GM18519 (cell line): ENCODE measurements around the gene SP2.

Source experiments
- ATAC-seq: cut with Tn5 transposase; IDR thresholded peaks from one replicate; pipeline ENCODE4 v1.9.1; 2021; ENCODE audit warnings: mild to moderate bottlenecking, moderate library complexity; ENCODE audit not compliant: unreplicated experiment, low FRiP score

SP2 gene

DNA sequence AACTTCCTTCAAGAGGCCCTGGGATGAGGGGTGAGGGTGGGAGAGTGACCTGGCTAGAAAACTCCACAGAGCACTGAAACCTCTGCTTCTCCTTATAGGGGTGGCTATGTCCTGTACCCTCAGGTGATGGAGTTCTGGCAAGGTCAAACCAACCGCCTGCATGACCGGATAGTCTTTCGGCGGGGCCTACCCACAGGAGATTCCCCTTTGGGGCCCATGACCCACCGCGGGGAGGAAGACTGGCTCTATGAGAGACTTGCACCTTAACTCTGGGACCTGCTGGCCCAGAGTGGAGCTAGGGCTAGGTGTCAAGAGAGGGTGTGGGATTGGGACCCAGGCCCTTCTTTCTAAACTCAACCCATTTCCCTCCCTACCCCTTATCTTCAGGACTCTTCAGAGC lies 50.5 kb downstream of the SP2 start:
- ATAC-seq: no peak

DNA sequence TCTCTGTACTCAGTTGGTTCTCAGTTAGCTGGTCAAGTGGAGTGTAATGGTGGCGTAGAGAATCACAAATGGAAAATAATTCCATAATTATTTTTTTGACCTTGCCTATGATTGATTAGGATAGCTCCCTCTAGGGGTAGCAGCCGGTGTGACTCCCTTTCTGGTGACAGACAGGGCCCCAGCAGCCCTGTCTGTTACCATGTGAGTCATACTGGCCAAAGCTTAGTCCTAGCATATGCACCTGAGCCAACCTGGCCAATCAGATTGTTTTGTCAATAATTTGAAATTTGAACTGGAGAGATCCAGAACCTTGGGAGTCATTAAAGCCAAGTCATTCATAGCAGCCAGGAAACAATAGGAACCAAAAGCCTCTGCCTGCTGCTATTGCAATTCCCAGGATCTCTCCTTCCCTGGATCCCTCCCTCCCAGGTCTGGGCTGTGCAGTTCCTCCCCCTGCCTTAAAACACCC lies 50.9 kb downstream of the SP2 start:
- ATAC-seq: no peak

DNA sequence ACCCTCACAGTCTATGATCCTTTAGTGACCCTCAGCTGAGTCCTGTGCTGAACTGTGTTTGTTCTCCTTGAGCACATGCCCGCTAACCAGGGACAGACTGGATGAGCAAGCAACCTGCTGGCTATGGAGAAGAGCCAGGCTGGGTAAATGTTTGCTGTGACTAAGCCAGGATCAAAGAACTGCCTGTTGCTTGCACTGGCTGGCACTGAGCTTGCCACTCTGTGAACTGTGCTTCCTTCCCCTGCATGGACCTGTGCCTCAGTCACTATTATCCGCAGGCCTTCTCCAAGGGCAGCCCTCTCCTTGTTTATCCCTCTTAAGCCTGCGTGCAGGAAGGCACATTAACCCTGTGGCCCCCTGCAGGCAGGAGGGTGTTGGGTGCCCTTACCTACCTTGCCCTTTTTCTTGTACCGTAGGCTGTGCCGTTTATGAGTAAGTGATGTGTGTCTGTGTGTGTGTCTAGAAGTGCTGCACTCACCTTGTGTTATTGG lies 52.7 kb downstream of the SP2 start:
- no peak for ATAC-seq

DNA sequence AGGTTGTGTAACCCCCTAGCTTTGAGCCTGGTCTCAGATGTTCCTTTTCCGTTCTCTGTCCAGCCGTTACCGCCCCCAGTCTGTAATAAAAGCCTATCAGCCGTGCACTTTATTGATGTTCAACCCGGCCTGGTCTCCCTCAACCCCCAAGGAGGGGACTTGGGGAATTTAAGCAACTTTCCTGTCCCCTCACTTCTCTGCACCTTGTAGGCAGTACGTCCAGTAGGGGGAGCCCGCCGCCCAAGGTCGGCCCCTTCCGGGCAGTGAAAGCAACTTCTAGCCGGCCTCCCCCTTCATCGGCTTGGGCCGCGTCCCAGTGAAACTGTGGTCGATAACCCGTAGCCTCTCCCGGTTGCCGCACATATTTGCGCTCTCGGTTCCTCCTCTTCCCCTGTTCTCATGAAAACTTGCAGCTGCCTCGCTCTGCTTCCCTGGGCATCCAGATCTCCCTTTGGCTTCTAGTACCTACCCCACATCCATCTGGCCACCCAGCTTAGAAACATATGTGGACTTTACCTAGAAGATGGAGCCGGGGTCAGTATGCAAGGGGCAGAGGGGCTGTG lies 53.2 kb downstream of the SP2 start:
- no peak for ATAC-seq

DNA sequence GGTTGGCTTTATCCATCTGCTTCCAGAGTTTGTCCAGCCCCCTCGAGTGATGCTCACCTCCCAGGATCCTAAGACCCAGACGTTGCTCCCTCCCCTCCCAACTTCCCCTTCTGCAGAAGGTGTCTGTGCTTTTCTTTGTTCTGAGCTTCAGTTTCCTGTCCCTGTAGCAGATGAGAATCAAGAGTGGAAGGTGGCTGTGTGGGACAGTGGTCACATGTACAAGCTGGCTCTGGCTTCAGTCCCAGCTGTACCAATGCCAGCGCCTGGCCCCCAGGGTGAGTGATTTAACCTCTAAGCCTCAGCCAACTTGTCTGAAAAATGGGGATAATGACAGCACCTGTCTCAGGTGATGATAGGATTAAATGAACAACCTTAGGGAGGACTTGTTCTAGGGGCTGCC lies 53.9 kb downstream of the SP2 start:
- ATAC-seq: no peak

DNA sequence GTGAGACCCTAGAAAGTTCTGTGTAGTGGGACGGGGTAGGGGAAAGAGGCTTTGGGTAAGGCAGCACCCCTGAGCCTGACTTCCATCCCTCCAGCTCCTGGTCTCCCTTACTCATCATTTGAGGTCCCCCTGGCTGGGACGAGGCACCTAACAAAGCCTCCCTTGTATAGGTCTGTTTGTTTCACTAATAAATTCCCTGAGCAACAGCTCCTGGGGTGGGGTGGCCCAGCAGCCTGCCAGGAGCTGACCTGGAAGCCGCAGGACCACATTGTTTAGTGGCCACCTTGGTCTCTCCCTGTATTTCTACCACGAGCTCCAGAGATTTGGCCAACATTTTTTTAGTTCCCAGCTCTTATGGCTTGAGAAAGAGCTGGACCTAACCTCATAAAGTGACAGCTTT lies 54.4 kb downstream of the SP2 start:
- no peak for ATAC-seq

DNA sequence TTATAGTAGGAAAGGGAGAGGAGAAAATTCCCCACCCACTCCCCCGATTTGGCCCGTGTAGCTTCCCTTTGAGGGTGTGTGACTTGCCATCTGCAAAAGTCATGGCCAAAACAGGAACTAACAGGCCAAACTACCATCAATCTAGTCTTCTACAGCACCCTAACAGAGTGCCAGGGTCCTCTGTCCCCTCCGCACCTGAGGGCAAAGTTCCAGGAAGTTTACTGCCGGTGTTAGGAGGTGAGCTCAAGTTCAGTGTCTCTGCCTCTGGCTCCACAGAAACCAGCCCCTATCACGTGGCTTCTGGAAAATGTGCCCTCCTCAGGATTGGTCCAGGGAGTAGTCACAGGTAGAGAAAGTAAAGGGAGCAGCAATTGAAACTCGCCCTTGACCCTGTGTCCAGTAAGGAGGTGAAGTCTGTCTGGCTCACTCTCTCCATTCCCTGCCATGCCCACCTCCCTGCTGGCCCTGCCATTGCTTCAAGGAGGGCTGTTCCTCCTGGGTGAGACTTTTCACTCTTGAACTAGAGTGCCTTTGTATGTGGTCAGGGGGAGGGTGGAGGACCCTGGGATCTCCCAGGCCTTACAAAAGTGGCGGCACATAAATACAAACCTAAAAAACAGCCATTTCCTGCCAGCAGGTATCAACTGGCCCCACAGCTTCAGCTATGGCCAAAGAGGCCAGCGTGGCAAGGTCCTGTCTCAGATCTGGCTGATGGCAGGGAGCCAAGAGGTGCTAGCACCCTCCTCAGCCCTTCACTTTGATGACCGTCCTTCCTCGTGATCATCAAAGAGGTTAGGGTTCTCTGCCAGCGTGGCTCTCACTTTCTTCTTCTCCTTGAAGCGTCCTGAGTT lies 56.4 kb downstream of the SP2 start:
- no peak for ATAC-seq

DNA sequence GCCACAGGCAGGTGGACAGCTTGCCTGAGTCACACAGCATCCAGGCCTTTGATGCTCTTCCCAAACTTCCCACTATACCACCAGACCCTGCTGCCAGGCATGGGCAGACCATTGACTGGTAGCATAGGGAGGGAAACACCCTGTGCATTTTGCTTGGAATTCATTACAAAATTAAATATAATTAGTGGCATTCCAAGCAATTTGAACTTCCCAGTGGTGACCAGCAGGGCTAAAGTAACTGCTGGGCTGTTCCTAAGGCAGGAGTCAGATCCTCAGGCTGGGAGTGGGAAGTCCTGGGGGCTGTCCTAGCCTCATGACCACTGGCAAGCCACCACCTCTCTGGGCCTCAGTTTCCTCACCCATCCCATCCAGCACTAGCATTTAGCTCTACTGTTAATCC lies 57.9 kb downstream of the SP2 start:
- ATAC-seq: no peak

DNA sequence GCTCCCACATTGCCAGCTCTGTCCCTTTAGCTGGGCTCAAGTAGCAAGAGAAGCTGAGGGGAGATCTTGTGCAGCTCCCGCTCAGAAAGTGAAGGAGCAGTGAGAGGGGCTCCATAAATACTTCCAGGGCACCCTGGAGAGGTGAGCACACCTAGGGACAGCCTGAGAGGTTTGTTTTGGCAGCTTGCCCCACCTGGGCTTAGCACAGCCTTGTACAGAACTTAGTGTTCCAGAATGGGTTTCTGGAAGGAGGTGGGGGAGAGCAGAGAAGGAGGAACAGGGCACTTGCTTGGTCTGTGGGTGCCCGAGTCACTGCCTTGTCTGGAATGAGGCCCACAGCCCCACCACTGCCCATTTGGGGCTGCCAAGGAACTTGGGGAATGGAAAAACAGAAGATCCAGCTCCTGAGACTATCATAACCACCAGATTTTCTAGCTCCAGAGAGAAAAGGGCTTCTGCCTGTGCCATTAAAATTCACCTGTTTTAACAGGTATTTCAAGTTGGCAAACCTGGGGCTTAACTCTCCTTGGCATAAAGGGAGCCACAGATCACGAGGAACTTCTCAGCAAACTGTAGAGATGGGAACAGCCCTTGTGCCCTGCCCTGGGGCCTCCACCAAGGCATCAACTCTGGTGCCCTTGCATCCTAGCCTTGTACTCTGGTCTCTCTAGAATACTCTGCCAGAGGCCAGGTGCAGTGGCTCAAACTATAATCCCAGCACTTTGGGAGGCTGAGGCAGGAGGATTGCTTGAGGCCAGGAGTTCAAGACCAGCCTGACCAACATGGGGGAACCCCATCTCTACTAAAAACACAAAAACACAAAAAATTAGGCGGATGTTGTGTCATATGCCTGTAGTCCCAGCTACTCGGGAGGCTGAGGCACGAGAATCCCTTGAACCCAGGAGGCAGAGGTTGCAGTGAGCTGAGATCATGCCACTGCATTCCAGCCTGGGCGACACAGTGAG lies 59.7 kb downstream of the SP2 start:
- ATAC-seq: no peak

DNA sequence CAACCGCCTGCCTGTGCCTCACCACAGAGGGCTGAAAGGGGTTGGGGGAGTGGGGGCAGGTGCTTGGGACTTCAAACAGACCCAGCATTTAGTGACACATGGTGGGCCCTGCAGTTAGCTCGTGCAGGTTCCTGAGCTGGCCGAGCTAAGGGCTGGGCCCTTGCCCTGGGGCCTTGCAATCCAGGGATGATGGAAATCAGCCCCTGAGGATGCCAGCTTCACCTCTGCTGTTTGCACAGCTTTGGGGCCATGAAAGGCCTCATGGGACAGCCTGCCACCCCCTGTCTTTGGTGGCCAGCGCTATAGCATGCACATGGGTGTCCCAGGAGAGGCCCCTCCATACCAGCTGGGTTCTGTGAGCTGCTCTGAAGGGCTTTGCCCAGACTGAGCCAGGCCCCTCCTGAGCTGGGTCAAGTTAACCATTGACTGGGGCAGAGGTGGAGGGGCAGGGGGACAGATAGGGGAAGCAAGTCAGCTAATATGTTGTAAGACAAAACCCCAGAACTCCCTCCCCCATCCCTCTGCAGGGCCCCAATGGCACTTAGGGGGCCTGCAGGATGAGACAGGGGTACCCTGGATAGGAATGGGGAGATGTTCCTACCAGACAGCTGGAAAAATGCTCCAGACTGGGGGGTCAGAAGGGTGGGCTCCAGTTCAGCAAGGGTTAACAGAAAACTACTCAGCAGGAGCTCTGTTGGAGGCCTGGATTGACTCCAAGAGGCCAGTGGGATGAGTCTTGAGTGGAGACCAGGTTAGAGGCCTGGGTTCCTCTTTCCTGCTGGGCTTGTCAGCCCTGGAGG lies 61.0 kb downstream of the SP2 start:
- no peak for ATAC-seq

DNA sequence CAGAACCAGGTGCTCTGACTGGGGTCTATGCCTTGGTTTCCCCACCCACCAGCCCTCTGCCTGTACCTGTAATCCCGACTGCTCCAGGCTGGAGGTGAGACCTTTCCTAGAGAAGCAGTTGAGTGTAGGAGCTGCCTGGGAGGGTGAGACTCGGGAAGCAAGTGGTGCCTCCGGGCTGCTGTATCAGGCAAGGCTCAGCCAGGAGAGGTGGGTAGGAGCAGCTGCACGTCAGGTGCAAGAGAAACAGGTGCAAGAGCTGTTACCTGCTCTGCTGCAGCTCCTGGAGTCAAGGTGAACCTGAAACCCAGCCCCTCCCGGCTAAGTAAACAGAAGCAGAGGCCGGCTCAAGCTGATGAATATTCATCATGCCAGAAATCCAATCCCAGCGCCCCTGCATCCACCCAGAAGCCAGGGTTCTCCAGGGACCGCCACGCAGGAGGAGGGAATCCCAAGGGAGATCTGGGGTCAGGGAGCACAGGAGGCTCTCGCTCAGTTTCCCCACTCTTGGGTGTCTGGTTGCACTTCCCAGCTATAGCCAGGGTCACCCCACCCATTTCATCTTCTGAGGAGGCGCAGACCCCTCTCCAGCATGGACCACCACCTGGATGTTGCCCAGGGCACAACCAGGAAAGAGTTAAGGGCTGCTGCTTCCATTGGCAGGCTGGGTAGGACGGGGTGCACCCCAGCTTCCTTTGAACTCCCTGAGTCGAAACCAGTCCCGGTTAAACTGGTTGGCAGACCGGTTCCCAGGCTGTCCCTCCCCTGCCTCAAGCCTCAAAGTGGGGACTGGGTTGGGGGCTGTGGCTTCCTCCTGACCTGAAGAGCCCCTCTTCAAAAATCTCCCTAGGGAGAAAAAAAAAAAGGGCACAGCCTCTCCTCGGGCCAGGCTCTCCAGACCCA lies 61.8 kb downstream of the SP2 start, which contains the start of gene PRR15L:
TSS of gene PRR15L (minus strand) at position 293 of the 900 bp plus-strand sequence. CDS start 4,649 bp downstream, outside the sequence.
- ATAC-seq: no peak

DNA sequence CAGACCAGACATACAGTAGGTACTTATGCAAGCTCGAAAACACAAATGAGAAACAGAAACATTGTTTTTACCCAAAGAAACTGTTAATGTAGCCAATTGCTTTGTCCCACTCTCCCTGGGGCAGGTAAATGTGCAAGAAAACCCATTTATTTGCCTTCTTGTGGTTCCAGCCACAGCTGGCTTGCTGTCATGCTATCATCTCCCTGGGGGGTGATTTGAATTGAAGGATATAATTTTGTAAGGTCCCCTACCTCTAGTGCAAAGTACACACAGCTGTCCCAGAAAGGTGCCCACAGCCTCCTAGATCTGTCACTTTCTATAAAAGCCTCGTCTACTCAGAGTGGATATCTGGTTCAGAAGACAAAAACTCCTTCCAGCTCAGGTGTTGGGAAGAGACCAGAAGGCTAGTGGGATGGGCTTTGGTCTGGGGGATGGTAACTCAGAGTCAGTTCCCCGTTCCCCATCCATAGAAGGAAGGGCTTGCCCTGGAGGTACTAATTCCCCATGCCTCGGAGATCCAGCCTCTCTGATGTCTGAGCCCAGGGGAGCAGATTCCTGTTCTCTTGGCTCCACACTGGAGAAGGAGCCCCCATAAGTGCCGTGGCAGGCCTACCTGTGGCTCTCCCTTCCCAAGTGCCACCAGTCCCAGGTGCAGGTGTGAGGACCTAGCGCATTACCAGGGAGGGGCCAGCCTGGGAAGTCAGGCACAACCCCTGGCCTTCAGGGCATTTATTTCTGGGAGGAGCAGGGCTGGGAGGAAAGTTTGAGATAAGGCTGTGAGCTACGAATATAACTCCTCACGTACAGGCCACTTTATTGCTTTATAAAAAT lies 64.0 kb downstream of the SP2 start:
- no peak for ATAC-seq

DNA sequence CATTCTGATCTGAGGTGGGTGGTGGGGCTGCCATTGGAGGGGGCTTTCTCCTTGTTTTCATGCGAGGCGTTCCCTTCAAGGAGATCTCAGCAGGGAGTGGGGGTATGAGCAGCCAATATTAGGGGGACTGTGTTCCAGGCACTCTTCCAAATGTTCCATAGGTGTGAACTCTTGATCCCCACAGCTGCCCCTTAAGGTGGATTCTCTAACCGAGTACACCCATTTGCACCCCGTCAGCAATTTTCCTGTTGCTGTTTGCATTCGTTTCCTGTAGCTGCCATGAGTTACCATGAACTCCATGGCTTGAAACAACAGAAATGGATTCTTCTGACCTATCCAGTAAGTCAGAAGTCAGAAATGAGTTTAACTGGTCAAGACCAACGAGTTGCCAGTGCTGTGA lies 65.4 kb downstream of the SP2 start:
- ATAC-seq: no peak

DNA sequence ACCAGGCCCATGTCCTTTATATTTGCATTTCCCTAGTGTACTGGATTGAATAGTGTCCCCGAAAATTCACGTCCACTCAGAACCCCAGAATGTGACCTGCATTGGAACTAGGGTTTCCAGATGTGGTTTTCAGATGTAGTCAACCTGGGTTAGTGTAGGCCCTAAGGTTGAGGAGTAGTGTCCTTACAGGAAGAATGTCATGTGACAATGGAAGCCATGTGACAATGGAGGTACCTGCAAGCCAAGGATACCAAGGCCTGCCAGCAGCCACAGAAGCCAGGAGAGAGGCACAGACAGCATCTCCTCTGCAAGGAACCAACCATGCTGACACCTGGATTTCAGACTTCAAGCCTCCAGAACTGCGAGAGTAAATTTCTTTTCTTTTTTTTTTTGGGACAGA lies 66.9 kb downstream of the SP2 start:
- no peak for ATAC-seq

DNA sequence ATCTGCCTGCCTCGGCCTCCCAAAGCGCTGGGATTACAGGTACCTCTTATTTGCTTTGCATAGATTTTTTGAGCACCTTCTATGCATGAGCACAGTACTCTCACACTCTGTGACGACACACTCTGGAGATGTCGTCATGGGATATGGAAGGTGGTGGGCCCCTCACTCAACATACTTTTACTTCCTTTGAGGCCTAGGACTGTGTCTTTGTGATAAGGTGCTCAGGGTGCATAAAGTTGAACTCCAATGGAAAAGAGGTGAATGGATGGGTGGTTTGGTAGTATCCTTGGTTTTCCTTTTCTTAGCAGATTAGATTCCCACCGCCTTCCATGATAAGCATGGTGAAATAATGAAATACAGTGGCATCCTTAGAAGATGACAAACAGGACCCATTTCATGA lies 68.8 kb downstream of the SP2 start:
- no peak for ATAC-seq

DNA sequence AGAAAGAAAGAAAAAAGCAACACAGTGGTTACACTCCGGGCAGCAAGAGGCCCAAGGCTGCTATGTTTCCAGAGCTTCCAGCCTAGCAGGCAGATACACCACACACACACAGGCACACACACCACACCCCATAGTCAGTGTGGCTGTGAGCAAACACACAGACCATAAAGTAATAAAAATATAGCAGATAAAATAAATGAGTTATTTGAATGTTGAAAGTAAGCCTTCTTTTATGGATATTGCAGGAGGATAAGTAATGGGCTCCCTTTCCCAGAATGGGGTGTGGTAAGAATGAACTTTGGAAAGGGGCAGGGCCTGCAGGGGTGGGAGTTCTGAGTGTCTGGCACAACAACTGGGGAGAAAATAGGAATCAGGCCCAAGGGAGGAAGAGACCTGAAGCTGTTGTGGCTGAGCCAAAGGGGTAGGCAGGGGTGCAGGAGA lies 70.1 kb downstream of the SP2 start:
- no peak for ATAC-seq

DNA sequence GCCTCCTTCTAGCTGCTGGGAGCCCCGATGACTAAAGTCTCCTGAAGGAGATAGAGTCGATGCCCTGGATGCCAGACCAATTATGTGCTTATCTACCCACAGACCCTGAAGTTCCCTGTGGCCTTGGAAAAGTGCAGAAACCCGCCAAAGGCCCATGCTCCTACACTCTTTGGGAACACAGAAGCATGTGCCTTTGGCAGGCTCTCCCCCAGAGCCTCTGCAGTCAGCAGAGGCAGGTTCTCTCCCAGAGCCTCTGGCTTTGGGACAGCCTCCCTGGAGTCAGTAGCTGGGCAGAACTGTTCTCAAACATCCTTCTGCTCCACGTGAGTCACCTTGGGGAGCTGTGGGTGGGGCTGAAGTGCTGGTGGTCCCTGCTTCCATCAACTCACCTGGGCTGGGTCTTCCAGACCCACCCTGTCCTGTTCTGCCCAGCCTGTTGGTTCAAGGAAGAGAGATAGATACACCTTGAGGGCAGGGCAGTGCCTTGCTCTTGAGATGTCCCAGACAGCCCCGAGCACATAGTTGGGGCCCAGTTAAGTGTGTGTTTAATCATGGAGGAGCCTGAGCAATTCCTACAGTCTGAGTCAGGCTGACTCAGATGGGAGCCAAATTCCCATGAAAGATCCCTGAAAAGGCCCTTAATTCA lies 71.7 kb downstream of the SP2 start:
- ATAC-seq: no peak

DNA sequence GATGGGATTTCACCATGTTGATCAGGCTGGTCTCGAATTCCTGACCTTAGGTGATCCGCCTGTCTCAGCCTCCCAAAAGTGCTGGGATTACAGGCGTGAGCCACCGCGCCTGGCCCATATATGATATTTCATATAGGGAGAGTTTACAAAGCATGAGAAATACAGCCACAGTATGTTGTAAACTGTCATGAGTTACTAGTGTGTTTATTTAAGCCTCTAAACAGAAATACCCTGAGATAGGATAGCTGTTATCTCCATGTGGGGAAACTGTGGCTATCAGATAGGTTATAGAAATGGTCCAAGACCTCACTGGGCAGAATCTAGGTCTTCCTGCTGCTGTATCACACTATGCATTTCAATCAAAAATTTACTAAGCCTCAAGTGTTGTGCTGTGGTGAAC lies 72.8 kb downstream of the SP2 start:
- ATAC-seq: no peak
